OCI-LY3 (cell line): Measurements from ENCODE around the gene NAXE.
"Not testable (repeated sequence)": the region's sequence is repeated elsewhere in the genome, so short reads cannot be mapped to it uniquely, and the experiment has no call there.

Experiments used
- H2AFZ ChIP-seq: fragments of 200-600, 300-600 bp; shearing (Covaris generic); 2 replicates; pipeline ENCODE4 v1.6.0; 2014; ENCODE audit warnings: antibody characterized with exemption, low read depth, low read length
- H3K27ac ChIP-seq: fragments of 200-600, 300-600 bp; sonication (generic); 2 replicates; pipeline ENCODE4 v1.5.1; 2014; ENCODE audit warnings: mild to moderate bottlenecking, low read length, moderate library complexity, mixed read lengths
- H3K27me3 ChIP-seq: fragments of 200-600, 300-600 bp; sonication (generic); 2 replicates; pipeline ENCODE4 v1.6.1; 2014; ENCODE audit warnings: low read depth, low read length, mixed read lengths
- H3K36me3 ChIP-seq: fragments of 200-600, 300-600 bp; sonication (generic); replicated peaks from 2 replicates; pipeline ENCODE3; 2014; ENCODE audit warnings: low read depth, low read length, mixed read lengths
- H3K4me1 ChIP-seq: fragments of 300-600, 200-600 bp; sonication (generic); 2 replicates; pipeline ENCODE4 v1.6.1; 2014; ENCODE audit warnings: low read length, mixed read lengths
- H3K4me2 ChIP-seq: fragments of 200-600, 300-600 bp; sonication (generic); 2 replicates; pipeline ENCODE4 v1.6.1; 2014; ENCODE audit warnings: low read length, mixed read lengths
- H3K4me3 ChIP-seq: fragments of 300-600, 200-600 bp; sonication (generic); 2 replicates; pipeline ENCODE4 v1.5.1; 2014; ENCODE audit warnings: antibody characterized with exemption, mild to moderate bottlenecking, low read length, moderate library complexity
- H3K79me2 ChIP-seq: fragments of 300-600, 200-600 bp; shearing (Covaris generic); 2 replicates; pipeline ENCODE4 v1.6.1; 2014; ENCODE audit warnings: mild to moderate bottlenecking, low read length, mixed read lengths
- H3K9ac ChIP-seq: fragments of 300-600, 200-600 bp; shearing (Covaris generic); 2 replicates; pipeline ENCODE4 v1.6.0; 2014; ENCODE audit warnings: mild to moderate bottlenecking, low read length, moderate library complexity
- H3K9me3 ChIP-seq: fragments of 200-600, 300-600 bp; shearing (Covaris generic); 2 replicates; pipeline ENCODE4 v1.6.1; 2014; ENCODE audit warnings: low read length, mixed read lengths; ENCODE audit not compliant: insufficient read depth
- H4K20me1 ChIP-seq: fragments of 200-600, 300-600 bp; sonication (generic); 2 replicates; pipeline ENCODE4 v1.6.1; 2016; ENCODE audit warnings: low read length, mixed read lengths; ENCODE audit not compliant: insufficient read depth
- EZH2phosphoT487 ChIP-seq: fragments of 200-600 bp; shearing (Covaris generic); IDR thresholded peaks from 2 replicates; pipeline ENCODE4 v1.6.1; 2018; ENCODE audit warnings: antibody characterized with exemption, mixed run types, low read depth
- TF ChIP-seq, protein P1 (sequence below): fragments of 200-600, 300-600 bp; sonication (generic); IDR thresholded peaks from 2 replicates; pipeline ENCODE4 v1.5.1; 2014; ENCODE audit warnings: antibody characterized with exemption, low read length, low read depth

NAXE gene

DNA sequence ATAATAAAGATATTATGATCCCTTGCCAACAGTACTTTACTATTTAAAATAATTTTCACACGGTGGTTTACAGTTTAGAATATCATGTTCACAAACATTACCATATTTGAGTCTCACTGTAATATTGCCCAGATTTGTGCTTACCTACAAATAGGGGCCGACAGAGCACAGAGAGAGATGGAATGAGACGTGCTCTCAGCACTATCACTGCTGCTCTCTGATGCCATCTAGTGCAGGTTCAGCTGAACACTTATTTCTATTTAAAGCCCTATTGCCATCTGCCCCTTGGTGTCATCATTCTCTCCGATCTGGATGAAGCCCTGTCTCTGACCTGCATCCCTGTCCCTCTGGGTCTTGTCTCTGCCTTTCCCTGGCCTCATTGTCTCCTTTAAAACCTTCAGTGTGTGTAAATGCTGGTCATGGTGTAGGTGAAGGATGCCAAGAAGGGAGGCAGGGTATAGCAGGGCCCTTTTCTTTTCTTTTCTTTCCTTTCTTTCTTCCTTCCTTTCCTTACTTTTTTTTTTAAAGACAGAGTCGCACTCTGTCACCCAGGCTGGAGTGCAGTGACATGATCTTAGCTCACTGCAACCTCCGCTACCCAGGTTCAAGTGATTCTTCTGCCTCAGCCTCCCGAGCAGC, 16.6 kb downstream of the NAXE start:
- H3K27me3 ChIP-seq = peaks cover 11% of the 10 kb centered on the region; the same call in 1 of the 2 replicates
- no peak overlapping the region for H2AFZ ChIP-seq
- no peak overlapping the region for H3K9ac ChIP-seq

DNA sequence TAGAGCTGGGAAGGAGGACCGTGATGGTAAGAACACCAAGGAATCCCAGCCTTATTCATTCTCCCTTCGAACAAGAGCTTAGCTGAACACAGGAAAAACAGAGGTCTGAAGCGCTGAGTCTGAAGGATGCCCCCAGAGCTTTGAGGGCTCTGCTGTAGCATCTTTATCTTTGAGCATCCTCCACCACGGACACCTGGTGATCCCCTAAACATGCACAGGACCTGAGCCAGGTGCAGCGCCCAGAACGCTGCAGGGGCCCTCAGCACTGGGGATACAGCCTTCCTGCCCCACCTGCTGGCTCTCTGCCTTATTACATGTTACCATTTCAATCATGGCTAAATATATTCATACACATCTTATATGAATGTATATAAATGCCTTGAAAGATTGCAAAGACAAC, 17.4 kb downstream of the NAXE start:
- H3K27ac ChIP-seq = no peak overlapping the region
- H3K9me3 ChIP-seq = no peaks in the 10 kb centered on the region
- TF ChIP-seq, protein P1, sequence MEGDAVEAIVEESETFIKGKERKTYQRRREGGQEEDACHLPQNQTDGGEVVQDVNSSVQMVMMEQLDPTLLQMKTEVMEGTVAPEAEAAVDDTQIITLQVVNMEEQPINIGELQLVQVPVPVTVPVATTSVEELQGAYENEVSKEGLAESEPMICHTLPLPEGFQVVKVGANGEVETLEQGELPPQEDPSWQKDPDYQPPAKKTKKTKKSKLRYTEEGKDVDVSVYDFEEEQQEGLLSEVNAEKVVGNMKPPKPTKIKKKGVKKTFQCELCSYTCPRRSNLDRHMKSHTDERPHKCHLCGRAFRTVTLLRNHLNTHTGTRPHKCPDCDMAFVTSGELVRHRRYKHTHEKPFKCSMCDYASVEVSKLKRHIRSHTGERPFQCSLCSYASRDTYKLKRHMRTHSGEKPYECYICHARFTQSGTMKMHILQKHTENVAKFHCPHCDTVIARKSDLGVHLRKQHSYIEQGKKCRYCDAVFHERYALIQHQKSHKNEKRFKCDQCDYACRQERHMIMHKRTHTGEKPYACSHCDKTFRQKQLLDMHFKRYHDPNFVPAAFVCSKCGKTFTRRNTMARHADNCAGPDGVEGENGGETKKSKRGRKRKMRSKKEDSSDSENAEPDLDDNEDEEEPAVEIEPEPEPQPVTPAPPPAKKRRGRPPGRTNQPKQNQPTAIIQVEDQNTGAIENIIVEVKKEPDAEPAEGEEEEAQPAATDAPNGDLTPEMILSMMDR = peak; percentile 87
- no peak for TF ChIP-seq EZH2phosphoT487
- peaks cover 15% of the 10 kb centered on the region; the same call in 1 of the 2 replicates for H3K27me3 ChIP-seq
- no peaks in the 10 kb centered on the region for H4K20me1 ChIP-seq
- no peaks in the 10 kb centered on the region for H3K79me2 ChIP-seq
- H3K4me1 ChIP-seq = peaks cover 22% of the 10 kb centered on the region
- H3K4me2 ChIP-seq = peak overlapping the region; percentile 48
- 0 out of 2 replicates have a peak overlapping the region, but pooled peaks have one; percentile 5 for H3K4me3 ChIP-seq
- no peak overlapping the region for H3K9ac ChIP-seq
- no peak overlapping the region for H2AFZ ChIP-seq
- H3K36me3 ChIP-seq = no peaks in the 10 kb centered on the region

More for the DNA sequence above, 16.6 kb downstream of the NAXE start:
- H4K20me1 ChIP-seq = no peaks in the 10 kb centered on the region
- H3K4me2 ChIP-seq = peak overlapping the region; percentile 48
- H3K27ac ChIP-seq = no peak overlapping the region
- no peaks in the 10 kb centered on the region for H3K79me2 ChIP-seq
- peaks cover 22% of the 10 kb centered on the region for H3K4me1 ChIP-seq
- TF ChIP-seq, protein P1 = peak; percentile 90
- no peak for TF ChIP-seq EZH2phosphoT487
- H3K4me3 ChIP-seq = no peak overlapping the region
- no peaks in the 10 kb centered on the region for H3K9me3 ChIP-seq
- H3K36me3 ChIP-seq = no peaks in the 10 kb centered on the region

DNA sequence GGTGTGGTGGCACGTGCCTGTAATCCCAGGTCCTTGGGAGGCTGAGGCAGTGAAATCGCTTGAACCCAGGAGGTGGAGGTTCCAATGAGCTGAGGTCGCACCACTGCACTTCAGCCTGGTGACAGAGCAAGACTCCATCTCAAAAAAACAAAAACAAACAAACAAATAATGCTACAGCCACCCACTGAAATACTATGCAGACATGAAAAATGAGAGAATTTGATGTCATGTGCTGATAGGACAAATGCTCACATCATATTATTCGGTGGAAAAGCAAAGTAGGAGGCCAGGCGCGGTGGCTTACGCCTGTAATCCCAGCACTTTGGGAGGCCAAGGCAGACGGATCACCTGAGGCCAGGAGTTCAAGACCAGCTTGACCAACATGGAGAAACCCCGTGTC, 18.5 kb downstream of the NAXE start:
- peaks cover 15% of the 10 kb centered on the region; the same call in 1 of the 2 replicates for H3K27me3 ChIP-seq
- not testable (repeated sequence) for H3K4me2 ChIP-seq, H3K27ac ChIP-seq, H3K9me3 ChIP-seq, H3K79me2 ChIP-seq, H3K9ac ChIP-seq, H3K36me3 ChIP-seq, H3K4me3 ChIP-seq, H2AFZ ChIP-seq, H4K20me1 ChIP-seq
- peaks cover 22% of the 10 kb centered on the region for H3K4me1 ChIP-seq

DNA sequence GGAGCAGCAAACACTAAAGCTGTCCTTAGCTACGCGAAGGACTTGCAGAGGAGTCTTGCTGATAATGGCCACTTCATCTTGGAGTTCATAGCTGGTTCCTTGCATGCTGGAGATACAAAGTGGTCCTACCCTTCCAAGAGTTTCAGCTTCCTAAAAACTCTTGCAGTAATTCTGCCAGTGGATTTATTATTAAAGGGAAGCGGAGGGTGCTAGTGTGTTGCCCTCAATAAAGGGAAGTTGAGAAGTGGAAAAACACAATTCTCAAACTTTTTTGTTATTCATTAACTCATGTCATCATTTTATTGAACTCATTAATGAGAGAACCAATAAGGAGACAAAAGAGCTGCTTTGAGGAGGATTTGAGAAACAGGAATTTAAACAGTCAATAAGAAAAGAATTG, 21.1 kb downstream of the NAXE start:
- Histone ChIP-seq H3K79me2 (no peaks in the 10 kb centered on the region), H3K9me3 (no peaks in the 10 kb centered on the region), H3K4me1 (peaks cover 12% of the 10 kb centered on the region), H4K20me1 (no peaks in the 10 kb centered on the region), H2AFZ (no peak overlapping the region), H3K27me3 (peaks cover 25% of the 10 kb centered on the region), H3K4me2 (no peak overlapping the region), H3K27ac (no peak overlapping the region), H3K9ac (no peak overlapping the region), H3K36me3 (no peaks in the 10 kb centered on the region), H3K4me3 (no peak overlapping the region)
- TF ChIP-seq, protein P1 = no peak
- TF ChIP-seq EZH2phosphoT487 = no peak

- H4K20me1 ChIP-seq = no peaks in the 10 kb centered on the region
- H3K36me3 ChIP-seq = no peaks in the 10 kb centered on the region
- H3K4me2 ChIP-seq = no peak overlapping the region
- H3K79me2 ChIP-seq = no peaks in the 10 kb centered on the region
- H3K27me3 ChIP-seq = peaks cover 40% of the 10 kb centered on the region
- H3K9me3 ChIP-seq = no peaks in the 10 kb centered on the region
- TF ChIP-seq, protein P1 = no peak
- TF ChIP-seq EZH2phosphoT487 = no peak
- peaks cover 10% of the 10 kb centered on the region for H3K4me1 ChIP-seq
- no peak overlapping the region for H3K27ac ChIP-seq
- no peak overlapping the region for H2AFZ ChIP-seq
- H3K9ac ChIP-seq = no peak overlapping the region
- H3K4me3 ChIP-seq = no peak overlapping the region
These were observed 24.4 kb downstream of the NAXE start for GRCh38 chr1:156615946-156616345.
